NCI-H69 (cell line): Measurements from ENCODE around the gene TSC22D1.
"Not testable (repeated sequence)": the region's sequence is repeated elsewhere in the genome, so short reads cannot be mapped to it uniquely, and the experiment has no call there.

Experiments used
- DNase-seq: peaks from one replicate; lab custom pipeline; 2025; lab: John Stamatoyannopoulos, UW

The TSC22D1 gene

DNA sequence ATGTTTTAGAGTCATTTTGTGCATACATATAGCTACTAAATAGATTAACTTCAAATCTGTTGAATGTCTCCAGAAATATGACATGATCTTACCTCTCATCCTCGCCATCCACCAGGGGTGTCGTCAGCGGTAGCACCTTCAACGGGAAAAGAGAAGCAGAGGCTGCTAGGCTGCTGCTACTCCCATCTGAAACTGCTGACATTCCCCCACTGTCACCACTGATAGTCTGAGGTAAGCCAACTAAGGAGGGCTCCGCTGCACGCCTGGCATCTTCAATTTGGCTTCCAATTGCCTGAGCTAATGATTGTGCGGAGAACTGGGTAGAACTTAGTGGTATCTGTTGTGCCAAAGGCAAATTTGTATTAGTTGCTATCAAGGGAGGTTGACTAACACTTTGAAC lies 3.1 kb downstream of the TSC22D1 start:
- DNase-seq, result peak; percentile 36

DNA sequence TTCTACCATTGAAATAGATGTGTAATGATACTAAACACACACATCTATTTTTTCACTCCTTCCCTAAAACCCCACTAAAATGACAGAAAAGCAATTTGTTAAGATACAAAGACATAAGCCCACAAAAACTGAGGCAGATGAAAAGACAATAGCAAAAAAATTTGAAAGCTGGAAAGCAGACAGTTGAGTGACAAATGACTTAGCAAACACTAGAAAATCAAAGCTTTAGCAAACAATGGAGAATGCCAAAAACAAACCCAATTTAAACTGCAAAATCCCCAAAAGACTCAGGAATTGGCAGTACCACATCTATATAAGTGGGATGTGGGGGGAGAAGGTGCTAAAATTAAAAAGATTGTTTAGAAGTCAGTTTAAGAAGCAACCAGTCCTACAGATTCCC lies 9.5 kb downstream of the TSC22D1 start:
- peak; percentile 29 for DNase-seq

DNA sequence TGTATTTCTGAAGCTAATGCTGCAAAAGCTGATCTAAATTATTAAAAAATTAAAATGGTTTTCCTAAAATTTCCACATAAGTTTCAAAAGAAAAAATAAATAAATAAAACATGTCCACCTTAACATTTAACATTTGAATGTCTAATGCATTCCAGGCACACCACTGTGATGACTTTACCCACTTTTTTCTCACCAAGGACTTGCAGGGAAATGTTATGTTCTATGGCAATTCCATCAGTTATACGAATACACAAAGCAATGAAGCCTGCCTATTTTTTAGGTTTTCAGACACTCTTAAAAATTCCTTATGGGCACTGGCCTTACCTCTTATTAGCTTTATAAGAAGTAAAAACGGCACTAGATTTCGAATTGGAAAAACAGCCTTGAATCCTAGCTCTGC lies 10.2 kb downstream of the TSC22D1 start:
- DNase-seq, result no peak

DNA sequence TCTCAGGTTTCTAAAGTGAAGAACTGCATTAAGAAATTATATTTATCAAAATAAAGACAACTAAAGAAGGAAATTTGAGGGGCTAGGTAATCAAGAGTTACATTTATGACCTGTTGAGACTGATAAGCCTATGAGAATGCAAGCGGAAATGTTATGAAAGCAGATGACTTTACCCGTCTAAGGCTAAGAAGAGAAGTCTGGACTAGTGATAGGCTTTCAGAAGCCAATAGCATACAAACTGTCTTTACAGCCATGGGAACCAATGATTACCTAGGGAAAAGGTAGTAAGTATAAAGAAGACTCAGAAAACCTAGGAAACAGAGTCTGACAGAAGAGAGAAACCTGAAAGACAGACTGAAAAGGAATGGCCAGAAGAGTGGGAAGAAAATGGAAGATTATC lies 11.2 kb downstream of the TSC22D1 start:
- DNase-seq, result no peak

DNA sequence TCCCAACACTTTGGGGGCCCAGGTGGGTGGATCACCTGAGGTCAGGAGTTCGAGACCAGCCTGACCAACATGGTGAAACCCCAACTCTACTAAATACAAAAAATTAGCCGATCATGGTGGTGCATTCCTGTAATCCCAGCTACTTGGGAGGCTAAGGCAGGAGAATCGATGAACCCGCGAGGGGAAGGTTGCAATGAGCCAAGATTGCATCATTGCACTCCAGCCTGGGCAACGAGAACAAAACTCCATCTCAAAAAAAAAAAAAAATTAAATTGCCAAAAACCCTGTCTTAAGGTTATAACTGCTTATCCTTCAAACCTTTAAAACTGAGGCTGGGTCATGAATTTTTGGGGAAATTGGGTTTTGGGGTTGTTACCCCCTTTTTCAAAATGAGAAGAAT lies 13.3 kb downstream of the TSC22D1 start:
- DNase-seq, result not testable (repeated sequence)

DNA sequence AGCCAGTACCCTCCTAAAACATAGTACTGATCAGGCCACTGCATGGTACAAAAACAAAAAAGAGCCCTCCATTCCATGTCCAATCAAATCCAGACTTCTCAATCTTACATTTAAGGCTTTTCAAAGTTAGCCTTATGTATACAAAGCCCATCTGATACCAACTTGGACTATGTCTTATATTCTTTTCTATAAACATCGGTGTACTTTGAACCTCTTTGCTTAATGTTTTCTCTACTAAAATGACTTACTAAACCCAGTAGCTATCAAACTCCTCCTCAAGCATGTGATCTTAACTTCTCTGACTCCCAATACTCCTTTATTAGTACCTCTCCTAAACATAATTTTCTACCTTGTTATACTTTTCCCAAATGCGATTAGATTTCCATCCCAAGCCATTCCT lies 14.8 kb downstream of the TSC22D1 start:
- DNase-seq, result no peak

DNA sequence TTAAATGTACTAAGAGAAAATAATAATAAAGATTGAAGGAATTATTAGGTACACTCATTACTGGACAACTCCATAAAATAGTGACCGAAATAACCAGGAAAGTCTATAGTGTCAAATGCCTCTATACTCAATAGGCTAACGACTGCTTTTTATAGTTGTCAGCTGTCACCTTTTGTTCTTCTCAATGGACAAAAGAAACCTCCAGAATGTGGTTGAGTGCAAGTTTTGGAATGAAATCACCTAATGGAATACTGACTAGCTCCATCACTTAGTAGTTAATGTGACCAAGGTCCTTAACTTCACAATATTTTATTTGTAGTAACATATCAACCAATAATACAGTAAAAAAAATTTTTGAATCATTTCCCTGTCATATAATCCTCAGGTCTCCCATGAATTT lies 18.1 kb downstream of the TSC22D1 start:
- DNase-seq, result peak; percentile 1

DNA sequence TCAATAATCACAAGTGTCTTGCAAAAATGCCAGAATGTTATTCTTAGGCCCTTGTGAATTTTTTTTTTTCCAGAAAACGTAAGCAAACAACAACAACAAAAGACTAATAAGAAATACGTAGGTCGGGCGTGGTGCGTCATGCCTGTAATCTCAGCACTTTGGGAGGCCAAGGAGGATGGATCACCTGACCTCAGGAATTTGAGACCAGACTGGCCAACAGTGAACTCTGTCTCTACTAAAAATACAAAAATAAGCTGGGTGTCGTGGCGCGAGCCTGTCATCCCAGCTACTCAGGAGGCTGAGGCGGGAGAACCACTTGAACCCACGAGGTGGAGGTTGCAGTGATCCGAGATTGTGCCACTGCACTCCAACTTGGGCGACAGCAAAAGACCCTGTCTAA lies 20.9 kb downstream of the TSC22D1 start:
- no peak for DNase-seq

DNA sequence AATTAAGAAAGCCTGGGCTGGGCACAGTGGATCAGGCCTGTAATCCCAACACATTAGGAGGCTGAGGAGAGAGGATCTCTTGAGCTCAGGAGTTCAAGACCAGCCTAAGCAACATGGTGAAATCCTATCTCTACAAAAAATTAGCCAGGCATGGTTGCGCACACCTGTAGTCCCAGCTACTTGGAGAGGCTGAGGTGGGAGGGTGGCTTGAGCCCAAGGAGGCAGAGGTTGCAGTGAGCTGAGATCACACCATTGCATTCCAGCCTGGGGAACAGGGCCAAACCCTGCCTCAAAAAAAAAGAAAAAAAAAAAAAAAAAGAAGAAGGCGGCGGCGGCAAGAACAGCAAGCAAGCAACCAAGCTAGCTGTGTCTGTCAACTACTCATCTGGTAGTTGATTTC lies 26.7 kb downstream of the TSC22D1 start:
- DNase-seq, result no peak

DNA sequence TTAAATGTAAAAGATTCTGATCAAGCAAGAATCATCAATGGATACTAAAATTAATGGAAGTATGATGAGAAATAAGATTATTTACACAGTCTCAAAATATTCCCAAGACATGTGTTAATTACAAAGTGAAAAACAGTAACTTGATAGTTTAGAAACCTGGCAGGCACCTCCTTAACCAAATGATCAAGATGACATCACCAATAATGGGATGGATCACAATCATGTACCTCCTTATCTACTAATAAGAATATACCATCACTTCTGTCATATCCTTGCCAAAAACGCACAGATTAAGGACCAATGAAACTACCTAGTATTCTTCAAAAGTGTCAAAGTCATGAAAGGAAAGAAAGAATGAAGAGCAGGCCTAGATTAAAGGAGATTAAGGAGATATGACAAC lies 30.0 kb downstream of the TSC22D1 start:
- no peak for DNase-seq

DNA sequence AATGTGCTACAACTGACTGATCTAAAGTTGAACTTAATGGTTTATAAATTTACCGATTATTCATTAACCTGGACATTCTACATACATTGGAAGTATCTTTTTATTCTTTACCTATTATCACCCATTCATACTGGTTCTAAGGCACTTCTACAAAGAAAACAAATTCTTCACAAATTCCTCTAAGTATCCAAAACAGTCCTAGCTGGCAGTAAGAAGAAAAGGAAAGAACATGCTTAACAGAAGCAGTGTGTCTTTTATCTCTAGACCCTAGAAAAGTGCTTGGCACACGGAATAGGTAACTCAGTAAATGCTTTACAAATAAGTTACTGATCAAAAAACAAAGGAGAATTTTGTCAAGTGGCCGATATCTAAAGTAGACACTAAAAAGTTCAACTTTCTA lies 32.8 kb downstream of the TSC22D1 start:
- no peak for DNase-seq

DNA sequence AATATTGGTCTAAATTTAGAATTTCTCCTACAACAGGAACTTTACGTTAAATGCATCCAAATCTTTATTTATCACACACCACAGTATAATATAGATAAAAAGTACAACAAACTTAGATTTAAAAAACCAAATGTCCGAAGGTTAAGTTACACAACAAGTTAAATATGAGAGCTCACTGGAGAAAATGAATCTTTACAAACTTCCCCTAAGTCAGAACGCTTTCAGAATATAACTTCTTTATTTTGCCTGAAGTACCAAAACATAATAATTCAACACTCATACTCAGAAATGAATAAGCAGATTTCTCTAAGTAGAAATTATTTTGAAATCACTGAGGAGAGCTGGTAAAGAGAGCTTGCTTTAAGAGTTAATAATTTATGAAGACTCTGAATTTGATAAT lies 33.8 kb downstream of the TSC22D1 start:
- DNase-seq, result no peak

DNA sequence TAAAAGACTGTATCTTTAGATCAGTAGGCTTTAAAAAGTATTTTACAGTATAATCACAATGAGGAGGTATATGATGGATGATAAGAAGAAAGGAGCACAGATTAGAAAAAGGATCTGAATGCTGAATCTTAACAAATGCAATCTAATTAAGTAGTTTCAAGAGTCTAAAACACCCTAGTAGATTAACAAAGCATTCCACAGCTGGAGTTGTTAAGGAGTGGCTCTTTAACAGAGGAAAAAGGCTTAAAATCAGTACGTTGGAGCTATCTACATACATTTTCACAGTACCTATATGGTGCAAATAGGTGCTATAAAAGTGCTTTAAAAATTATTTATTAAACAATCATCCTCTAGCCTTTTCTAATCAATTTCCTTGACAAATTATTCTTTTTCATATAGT lies 34.5 kb downstream of the TSC22D1 start:
- no peak for DNase-seq

DNA sequence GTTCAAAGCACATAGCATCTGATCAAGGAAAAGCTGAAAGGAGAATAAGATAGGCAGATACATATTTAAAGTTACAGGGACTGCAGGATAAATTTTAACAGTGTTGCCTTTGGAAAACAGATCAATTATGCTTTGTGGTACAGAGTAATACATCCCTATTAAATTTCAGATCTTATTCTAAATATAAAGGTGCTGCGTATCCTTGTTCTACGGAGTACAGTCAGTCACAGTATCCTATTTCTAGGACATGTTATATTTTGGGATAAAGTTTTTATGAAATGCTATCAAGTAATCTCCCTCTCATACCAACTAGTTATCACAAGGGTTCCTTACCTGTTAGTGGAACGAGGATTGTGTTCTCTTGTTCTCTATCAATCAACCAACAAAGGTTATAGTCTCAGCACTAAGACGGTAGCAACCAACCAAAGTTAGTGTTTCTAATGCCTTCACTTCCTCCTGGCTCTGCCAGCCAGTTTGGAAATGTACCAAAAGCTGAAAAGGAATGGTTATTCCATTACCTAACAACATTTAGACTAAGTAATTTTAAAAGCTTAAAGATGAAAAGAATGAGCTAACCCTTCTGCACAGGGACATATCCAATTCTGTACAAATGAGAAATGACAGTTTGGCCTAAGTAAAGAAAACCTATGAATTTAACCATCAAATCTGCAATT lies 35.2 kb downstream of the TSC22D1 start:
- no peak for DNase-seq

DNA sequence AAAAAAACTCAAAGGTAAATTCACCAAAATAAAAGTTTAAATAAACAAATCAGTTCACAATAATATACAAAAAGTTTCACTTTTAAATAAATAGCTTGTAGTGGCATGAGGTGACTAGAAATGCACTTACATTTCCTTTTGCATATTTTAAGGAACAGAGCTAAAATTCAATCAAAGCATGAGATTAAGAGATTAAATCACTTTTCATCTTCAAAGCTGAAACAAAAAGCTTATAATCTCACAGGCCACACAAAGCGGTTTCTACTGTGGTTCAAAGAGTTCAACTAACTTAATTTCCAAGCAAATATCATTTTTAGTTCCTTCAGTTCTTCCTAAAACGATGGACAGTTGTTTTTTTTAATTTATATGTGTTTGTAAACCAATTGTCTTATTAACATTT lies 38.9 kb downstream of the TSC22D1 start:
- DNase-seq, result no peak

DNA sequence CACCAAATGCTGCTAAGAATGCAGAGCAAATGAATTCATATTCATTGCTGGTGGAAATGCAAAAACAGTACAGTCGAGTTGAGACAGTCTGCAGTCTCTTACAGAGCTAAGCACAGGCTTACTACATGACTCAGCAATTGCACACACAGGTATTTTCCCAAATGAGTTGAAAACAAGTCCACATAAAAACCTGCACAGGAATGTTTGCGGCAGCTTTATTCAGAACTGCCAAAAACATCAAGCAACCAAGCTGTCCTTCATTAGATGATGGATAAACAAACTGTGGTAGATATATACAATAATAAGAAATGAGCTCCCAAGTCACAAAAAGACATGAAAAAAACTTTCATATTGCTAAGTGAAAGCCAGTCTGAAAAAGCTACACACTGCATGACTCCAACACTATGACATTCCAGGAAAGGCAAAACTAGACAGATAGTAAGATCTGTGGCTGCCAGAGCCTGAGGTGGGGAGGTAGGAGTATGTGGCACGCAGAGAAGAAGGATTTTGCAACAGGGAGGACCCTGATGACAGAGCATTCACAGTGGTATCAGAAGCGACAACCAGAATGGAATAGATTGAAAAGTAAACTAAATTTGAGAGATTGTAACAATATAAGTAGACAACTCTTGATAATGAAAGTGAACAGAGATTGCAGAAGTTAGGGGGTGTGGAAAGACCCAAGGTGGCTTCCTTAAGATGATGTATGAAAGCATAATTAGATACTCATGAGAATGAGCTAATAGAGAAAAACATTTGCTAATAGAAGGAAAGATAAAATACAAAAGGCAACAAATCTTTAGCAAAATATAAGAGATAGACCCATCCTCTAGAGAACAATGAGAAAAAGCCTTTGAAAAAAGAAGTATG lies 52.7 kb downstream of the TSC22D1 start:
- DNase-seq, result no peak

DNA sequence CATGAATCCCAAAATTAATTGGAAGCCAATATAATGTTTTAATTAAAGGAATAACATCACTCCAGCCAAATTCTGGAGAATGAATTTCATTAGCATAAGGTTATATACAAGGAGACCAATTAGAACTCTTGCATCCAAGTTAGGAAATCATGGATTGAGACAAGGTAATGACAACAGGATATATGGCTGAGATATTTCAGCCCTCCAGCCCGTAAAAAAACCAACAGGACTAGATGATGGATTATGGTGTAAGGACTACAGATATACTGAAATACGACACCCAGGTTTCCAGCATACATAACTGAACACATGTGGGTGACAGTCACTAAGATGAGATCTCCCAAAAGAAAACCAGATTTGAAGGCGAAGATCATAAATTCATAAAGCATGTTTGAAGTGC lies 56.5 kb downstream of the TSC22D1 start:
- DNase-seq, result no peak

DNA sequence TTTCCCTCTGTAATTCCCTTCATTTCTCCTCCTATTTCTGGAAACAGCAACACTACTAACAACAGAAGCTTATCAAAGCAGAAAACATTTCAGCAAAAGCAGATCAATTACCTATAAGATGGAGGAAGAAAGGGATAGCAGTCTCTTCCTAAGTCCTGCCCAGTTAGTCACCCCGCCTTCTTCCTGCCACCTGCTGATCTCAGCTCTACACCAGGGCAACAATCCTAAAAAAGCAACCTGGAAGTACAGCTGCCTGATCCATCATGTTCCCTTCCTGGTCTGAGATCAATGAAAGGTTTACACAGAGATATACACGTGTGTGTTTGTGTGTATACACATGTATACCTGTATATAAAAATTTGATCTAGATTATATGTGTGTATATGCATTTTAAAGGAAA lies 59.4 kb downstream of the TSC22D1 start:
- peak; percentile 19 for DNase-seq

DNA sequence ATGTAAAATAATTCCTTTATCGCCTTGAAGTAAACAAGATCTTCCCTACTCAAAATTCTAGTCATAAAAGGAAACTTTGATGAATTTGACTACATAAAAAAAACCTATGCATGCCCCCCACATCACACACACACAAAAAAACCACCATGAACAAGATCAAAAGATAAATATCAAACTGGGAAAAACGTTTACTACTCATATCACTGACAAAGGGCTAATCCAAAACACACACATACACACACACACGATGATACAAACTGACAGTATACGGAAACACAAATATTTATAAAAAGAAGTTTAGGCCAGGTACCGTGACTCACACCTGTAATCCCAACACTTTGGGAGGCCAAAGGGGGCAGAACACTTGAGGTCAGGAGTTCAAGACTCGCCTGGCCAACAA lies 61.9 kb downstream of the TSC22D1 start:
- no peak for DNase-seq

DNA sequence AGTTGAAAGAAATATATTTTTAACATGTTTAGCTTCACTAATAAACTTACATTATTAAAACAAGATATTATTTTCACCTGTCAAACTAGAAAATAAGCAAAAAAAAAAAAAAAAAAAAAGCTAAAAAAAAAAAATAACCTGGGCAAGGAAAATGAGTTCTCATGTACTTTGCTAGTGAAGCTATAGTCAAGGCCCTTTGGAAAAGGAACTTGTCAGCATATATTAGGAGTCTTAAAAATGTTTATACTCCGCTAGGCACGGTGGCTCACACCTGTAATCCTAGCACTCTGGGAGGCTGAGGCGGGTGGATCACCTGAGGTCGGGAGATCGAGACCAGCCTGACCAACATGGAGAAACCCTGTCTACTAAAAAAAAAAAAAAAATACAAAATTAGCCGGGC lies 66.3 kb downstream of the TSC22D1 start:
- not testable (repeated sequence) for DNase-seq

DNA sequence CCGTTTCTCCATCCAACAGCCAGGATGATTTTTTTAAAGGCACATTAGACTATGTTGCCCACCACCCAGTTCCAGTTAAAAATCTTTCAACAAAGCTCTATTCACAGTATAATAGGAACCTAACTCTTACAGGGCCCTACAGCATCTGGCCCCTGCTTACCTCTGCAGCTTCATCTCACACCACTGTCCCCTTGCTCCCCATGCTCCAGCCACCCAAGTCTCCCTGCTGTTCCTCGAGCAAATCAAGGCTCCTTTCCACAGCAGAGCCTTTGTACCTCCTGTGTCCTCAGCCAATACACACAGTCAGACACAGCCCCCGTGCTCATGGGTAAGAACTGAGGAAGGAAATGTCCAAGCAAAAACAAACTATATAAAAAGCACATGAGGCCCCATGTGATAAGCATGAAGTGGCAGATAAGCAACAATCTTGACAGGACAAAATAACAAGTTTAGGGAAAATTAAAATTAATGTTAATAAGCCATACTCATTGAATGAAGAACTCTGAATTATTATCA lies 67.5 kb downstream of the TSC22D1 start:
- DNase-seq, result no peak

DNA sequence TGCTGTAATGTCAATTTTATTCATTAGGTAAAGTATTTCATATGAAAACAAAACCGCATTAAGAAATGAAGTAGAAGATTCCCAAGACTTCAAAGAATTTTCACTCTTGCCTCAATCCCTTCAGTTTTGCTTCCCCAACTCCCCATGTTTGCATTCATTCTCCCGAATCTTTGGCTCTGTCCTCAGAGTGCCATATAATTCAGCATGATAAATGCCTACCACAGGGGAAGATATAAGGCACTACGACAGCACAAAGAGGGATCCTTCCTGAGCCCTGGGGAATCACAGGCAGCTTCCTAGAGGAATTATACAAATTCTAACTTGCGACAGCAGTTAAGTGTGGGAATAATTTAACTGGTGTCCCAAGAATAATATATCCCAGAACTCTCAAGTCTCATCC lies 68.5 kb downstream of the TSC22D1 start:
- no peak for DNase-seq

DNA sequence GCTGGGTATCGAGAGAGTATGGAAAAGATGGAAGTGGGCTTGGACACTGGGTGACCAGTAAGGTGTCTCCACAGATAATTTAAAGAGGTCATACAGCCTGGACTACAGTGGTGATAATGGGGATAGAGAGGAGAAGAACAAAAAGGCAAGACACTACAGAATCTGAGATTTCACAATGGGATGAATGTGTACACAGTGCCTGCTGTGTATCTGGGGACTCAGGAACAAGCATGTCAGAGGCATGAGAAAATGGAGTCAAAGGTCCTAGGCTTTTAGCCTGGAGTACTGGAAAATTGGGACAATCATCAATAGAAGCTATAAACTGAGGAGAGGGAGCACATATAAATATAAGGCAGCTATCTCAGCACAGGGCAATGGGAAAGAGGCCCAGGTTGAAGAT lies 69.4 kb downstream of the TSC22D1 start:
- peak; percentile 31 for DNase-seq
